Caco-2 (cell line): ENCODE measurements around the gene ACAN. TPM values are rescaled to one million over a fixed set of nuclear protein-coding genes. Genes with fewer than 3 reads are reported as not detected.

Experiments
- BruUV-seq: library from RNA; stranded (reverse); fragments of 400-500 nt; replicated peaks from 2 replicates; lab custom pipeline; 2021; lab: Mats Ljungman, UMichigan
- CTCF ChIA-PET: fragments of 300-600 bp; sonication (Branson Sonifier 250); formaldehyde crosslinking; loops from one replicate; lab custom pipeline; 2022; ENCODE audit warnings: antibody characterized with exemption; lab: Charles Lee
- POLR2A ChIA-PET: fragments of 300-600 bp; sonication (Branson Sonifier 250); formaldehyde crosslinking; loops from one replicate; lab custom pipeline; 2022; ENCODE audit warnings: antibody characterized with exemption; lab: Charles Lee
- DNase-seq, 2 experiments: peaks; one replicate each; pipeline versions ENCODE4 v3.0.0 to v3.0.0-alpha.2; 2020 to 2022
- H3K27me3 ChIP-seq: replicated peaks from 2 replicates; pipeline ENCODE4 v1.6.0; 2011; ENCODE audit warnings: low read length; ENCODE audit not compliant: control insufficient read depth, insufficient read depth
- H3K36me3 ChIP-seq: 2 replicates; pipeline ENCODE4 v1.5.1; 2011; ENCODE audit warnings: low read length; ENCODE audit not compliant: control insufficient read depth, insufficient read depth
- H3K4me1 ChIP-seq: fragments of 250-450 bp; sonication (Bioruptor Pico); 2 replicates; pipeline ENCODE4 v1.5.1; 2020; ENCODE audit warnings: mild to moderate bottlenecking
- H3K4me3 ChIP-seq: 2 replicates; pipeline ENCODE4 v1.5.1; 2011; ENCODE audit warnings: low read depth, mild to moderate bottlenecking, control low read depth, low read length
- H3K9me3 ChIP-seq: fragments of 250-450 bp; sonication (Bioruptor Pico); 2 replicates; pipeline ENCODE4 v1.5.1; 2020; ENCODE audit warnings: mild to moderate bottlenecking, moderate library complexity
- H3K27ac Mint-ChIP-seq: one replicate; pipeline ENCODE4 v1.8.0; 2022; ENCODE audit warnings: mixed read lengths; ENCODE audit not compliant: unreplicated experiment
- H3K27me3 Mint-ChIP-seq: one replicate; pipeline ENCODE4 v1.8.0; 2022; ENCODE audit warnings: mixed read lengths; ENCODE audit not compliant: insufficient read depth, unreplicated experiment
- H3K36me3 Mint-ChIP-seq: one replicate; pipeline ENCODE4 v1.8.0; 2022; ENCODE audit warnings: mild to moderate bottlenecking, mixed read lengths; ENCODE audit not compliant: insufficient read depth, unreplicated experiment
- H3K4me1 Mint-ChIP-seq: one replicate; pipeline ENCODE4 v1.8.0; 2022; ENCODE audit warnings: low read depth, mixed read lengths; ENCODE audit not compliant: unreplicated experiment
- H3K4me3 Mint-ChIP-seq: one replicate; pipeline ENCODE4 v1.8.0; 2022; ENCODE audit warnings: mild to moderate bottlenecking, moderate library complexity, mixed read lengths; ENCODE audit not compliant: unreplicated experiment
- H3K9me3 Mint-ChIP-seq: one replicate; pipeline ENCODE4 v1.8.0; 2022; ENCODE audit warnings: mixed read lengths; ENCODE audit not compliant: unreplicated experiment
- CTCF ChIP-seq, 2 experiments: fragments of 200-600 bp in 1 of 2; IDR thresholded peaks; 1 replicate in 1 of 2; 2 replicates in 1 of 2; pipeline versions ENCODE4 v1.5.1 to v1.8.0; 2011 to 2022; ENCODE audit warnings: antibody characterized with exemption in 1 of 2, control low read depth in 1 of 2, inconsistent platforms in 1 of 2, low read depth in 1 of 2, low read length in 1 of 2, mild to moderate bottlenecking in 1 of 2, moderate library complexity in 1 of 2; ENCODE audit not compliant: insufficient read depth in 1 of 2, severe bottlenecking in 1 of 2, unreplicated experiment in 1 of 2
- intact Hi-C: fragments of 100-400 bp; cut with micrococcal nuclease; formaldehyde crosslinking; loops from one replicate; pipeline ENCODE4 v1.10.0; 2022; ENCODE audit not compliant: unreplicated experiment
- total RNA-seq: library from RNA; stranded (reverse); gene quantifications from 2 replicates; pipeline ENCODE4 v1.2.3, GENCODE V29; 2022

ACAN gene
- total RNA-seq, 1 experiment from 2014 or later = not detected

- no peak for TF ChIP-seq CTCF (IDR thresholded peaks at IDR 0.05; ENCODE audit: insufficient read depth in 1 of 2, low read depth in 1 of 2, low read length in 1 of 2, severe bottlenecking in 1 of 2, unreplicated experiment in 1 of 2)
- no peaks in the 10 kb centered on the region for H3K4me1 ChIP-seq
- no peaks in the 10 kb centered on the region for H3K36me3 ChIP-seq
- Mint-ChIP-seq H3K36me3 (no peaks in the 10 kb centered on the region), H3K9me3 (no peaks in the 10 kb centered on the region), H3K4me1 (no peaks in the 10 kb centered on the region), H3K27me3 (no peaks in the 10 kb centered on the region), H3K4me3 (no peak overlapping the region), H3K27ac (no peak overlapping the region)
- no peaks in the 10 kb centered on the region; the same call in 1 of the 2 replicates for H3K27me3 ChIP-seq
- BruUV-seq = no TSS peak
- DNase-seq = no peak
- POLR2A ChIA-PET = no interaction called here
- CTCF ChIA-PET = no interaction called here
- H3K9me3 ChIP-seq = no peaks in the 10 kb centered on the region
- H3K4me3 ChIP-seq = no peak overlapping the region
- intact Hi-C loops = no loop called here
Measured at GRCh38 chr15:88839961-88840360, 36.7 kb downstream of the ACAN start.

- no peaks in the 10 kb centered on the region for H3K9me3 ChIP-seq
- TF ChIP-seq CTCF (IDR thresholded peaks at IDR 0.05; ENCODE audit: insufficient read depth in 1 of 2, low read depth in 1 of 2, low read length in 1 of 2, severe bottlenecking in 1 of 2, unreplicated experiment in 1 of 2) = no peak
- H3K4me1 ChIP-seq = no peaks in the 10 kb centered on the region
- DNase-seq = no peak
- no peaks in the 10 kb centered on the region for H3K36me3 Mint-ChIP-seq
- H3K4me3 ChIP-seq = no peak overlapping the region
- H3K4me1 Mint-ChIP-seq = no peaks in the 10 kb centered on the region
- POLR2A ChIA-PET = no interaction called here
- H3K36me3 ChIP-seq = no peaks in the 10 kb centered on the region
- H3K9me3 Mint-ChIP-seq = no peaks in the 10 kb centered on the region
- CTCF ChIA-PET = no interaction called here
- BruUV-seq = no TSS peak
- H3K27ac Mint-ChIP-seq = no peak overlapping the region
- no peak overlapping the region for H3K4me3 Mint-ChIP-seq
- no peaks in the 10 kb centered on the region; the same call in 1 of the 2 replicates for H3K27me3 ChIP-seq
- no peaks in the 10 kb centered on the region for H3K27me3 Mint-ChIP-seq
- intact Hi-C loops = no loop called here
Measured at GRCh38 chr15:88841236-88841635, 38.0 kb downstream of the ACAN start.

GRCh38 chr15:88842156-88842555, 38.9 kb downstream of the ACAN start:
- DNase-seq = no peak
- H3K27ac Mint-ChIP-seq = no peak overlapping the region
- Histone ChIP-seq H3K9me3 (no peaks in the 10 kb centered on the region), H3K36me3 (no peaks in the 10 kb centered on the region), H3K4me1 (no peaks in the 10 kb centered on the region), H3K4me3 (no peak overlapping the region), H3K27me3 (no peaks in the 10 kb centered on the region; the same call in 1 of the 2 replicates)
- H3K27me3 Mint-ChIP-seq = no peaks in the 10 kb centered on the region
- H3K4me1 Mint-ChIP-seq = no peaks in the 10 kb centered on the region
- no peak for TF ChIP-seq CTCF (IDR thresholded peaks at IDR 0.05; ENCODE audit: insufficient read depth in 1 of 2, low read depth in 1 of 2, low read length in 1 of 2, severe bottlenecking in 1 of 2, unreplicated experiment in 1 of 2)
- BruUV-seq = no TSS peak
- intact Hi-C loops = no loop called here
- no peaks in the 10 kb centered on the region for H3K9me3 Mint-ChIP-seq
- ChIA-PET CTCF (interaction anchor here (0.7 kb wide), 1 partner anchor 31 kb away, joined by 3 read pairs; no protein-coding TSS in a partner anchor), POLR2A (no interaction called here)
- H3K36me3 Mint-ChIP-seq = no peaks in the 10 kb centered on the region
- H3K4me3 Mint-ChIP-seq = no peak overlapping the region
